ENCODE results near the gene ATP9B.

ATP9B gene

GRCh38 chr18:79405019-79405780 lies 336.0 kb downstream of the ATP9B start:
- DNase-seq (ENCODE audit: low read depth in 1 of 2, low spot score in 1 of 2), result no peak
- no peak for TF ChIP-seq JUND (IDR thresholded peaks at IDR 0.05; ENCODE audit: low read depth)
- in situ Hi-C loops (cut with HindIII; ENCODE audit: low pct_unique_long_range_greater_than_20kb, low sequenced_read_pairs), result no loop called here

GRCh38 chr18:79405781-79406575 lies 336.8 kb downstream of the ATP9B start:
- DNase-seq (ENCODE audit: low read depth in 1 of 2, low spot score in 1 of 2), result no peak
- TF ChIP-seq JUND (IDR thresholded peaks at IDR 0.05; ENCODE audit: low read depth), result no peak
- in situ Hi-C loops (cut with HindIII; ENCODE audit: low pct_unique_long_range_greater_than_20kb, low sequenced_read_pairs), result no loop called here

GRCh38 chr18:79406708-79407107 lies 337.5 kb downstream of the ATP9B start:
- in situ Hi-C loops (cut with HindIII; ENCODE audit: low pct_unique_long_range_greater_than_20kb, low sequenced_read_pairs), result no loop called here
- DNase-seq (ENCODE audit: low read depth in 1 of 2, low spot score in 1 of 2), result no peak

GRCh38 chr18:79409313-79409712 lies 340.1 kb downstream of the ATP9B start:
- DNase-seq (ENCODE audit: low read depth in 1 of 2, low spot score in 1 of 2), result no peak
- no peak for TF ChIP-seq JUND (IDR thresholded peaks at IDR 0.05; ENCODE audit: low read depth)
- in situ Hi-C loops (cut with HindIII; ENCODE audit: low pct_unique_long_range_greater_than_20kb, low sequenced_read_pairs), result no loop called here

More at GRCh38 chr18:79406708-79407107, 337.5 kb downstream of the ATP9B start:
- TF ChIP-seq JUND (IDR thresholded peaks at IDR 0.05; ENCODE audit: low read depth), result no peak

- DNase-seq (ENCODE audit: low read depth in 1 of 2, low spot score in 1 of 2), result no peak
- TF ChIP-seq JUND (IDR thresholded peaks at IDR 0.05; ENCODE audit: low read depth), result no peak
- in situ Hi-C loops (cut with HindIII; ENCODE audit: low pct_unique_long_range_greater_than_20kb, low sequenced_read_pairs), result no loop called here
Observed at GRCh38 chr18:79410171-79410641, 341.0 kb downstream of the ATP9B start.

- no peak for DNase-seq (ENCODE audit: low read depth in 1 of 2, low spot score in 1 of 2)
- no peak for TF ChIP-seq JUND (IDR thresholded peaks at IDR 0.05; ENCODE audit: low read depth)
- in situ Hi-C loops (cut with HindIII; ENCODE audit: low pct_unique_long_range_greater_than_20kb, low sequenced_read_pairs), result no loop called here
Observed at GRCh38 chr18:79410731-79411613, 341.8 kb downstream of the ATP9B start.

GRCh38 chr18:79411614-79412526 lies 342.7 kb downstream of the ATP9B start:
- TF ChIP-seq JUND (IDR thresholded peaks at IDR 0.05; ENCODE audit: low read depth), result no peak
- in situ Hi-C loops (cut with HindIII; ENCODE audit: low pct_unique_long_range_greater_than_20kb, low sequenced_read_pairs), result no loop called here
- no peak for DNase-seq (ENCODE audit: low read depth in 1 of 2, low spot score in 1 of 2)

GRCh38 chr18:79413025-79413424 lies 343.8 kb downstream of the ATP9B start:
- no peak for TF ChIP-seq JUND (IDR thresholded peaks at IDR 0.05; ENCODE audit: low read depth)
- DNase-seq (ENCODE audit: low read depth in 1 of 2, low spot score in 1 of 2), result no peak
- in situ Hi-C loops (cut with HindIII; ENCODE audit: low pct_unique_long_range_greater_than_20kb, low sequenced_read_pairs), result no loop called here

- in situ Hi-C loops (cut with HindIII; ENCODE audit: low pct_unique_long_range_greater_than_20kb, low sequenced_read_pairs), result no loop called here
- no peak for TF ChIP-seq JUND (IDR thresholded peaks at IDR 0.05; ENCODE audit: low read depth)
- DNase-seq (ENCODE audit: low read depth in 1 of 2, low spot score in 1 of 2), result no peak
Observed at GRCh38 chr18:79413426-79413825, 344.2 kb downstream of the ATP9B start.

GRCh38 chr18:79413901-79414300 lies 344.7 kb downstream of the ATP9B start:
- TF ChIP-seq JUND (IDR thresholded peaks at IDR 0.05; ENCODE audit: low read depth), result no peak
- peak; percentile 57 to 70 for DNase-seq (ENCODE audit: low read depth in 1 of 2, low spot score in 1 of 2)
- in situ Hi-C loops (cut with HindIII; ENCODE audit: low pct_unique_long_range_greater_than_20kb, low sequenced_read_pairs), result no loop called here

GRCh38 chr18:79416022-79416676 lies 347.0 kb downstream of the ATP9B start:
- no peak for TF ChIP-seq JUND (IDR thresholded peaks at IDR 0.05; ENCODE audit: low read depth)
- in situ Hi-C loops (cut with HindIII; ENCODE audit: low pct_unique_long_range_greater_than_20kb, low sequenced_read_pairs), result no loop called here
- no peak for DNase-seq (ENCODE audit: low read depth in 1 of 2, low spot score in 1 of 2)

All from T47D (cell line).